Hepatocyte (in vitro differentiated cells): ENCODE results near the gene C1QL3.

Experiments used
- CTCF ChIP-seq: fragments of 200-600 bp; sonication (generic); IDR thresholded peaks from 2 replicates; pipeline ENCODE4 v1.5.1; 2016; ENCODE audit warnings: antibody characterized with exemption, mild to moderate bottlenecking; ENCODE audit not compliant: poor library complexity
- EZH2 ChIP-seq: fragments of 200-600 bp; sonication (generic); IDR thresholded peaks from 2 replicates; pipeline ENCODE4 v1.6.1; 2016; ENCODE audit warnings: antibody characterized with exemption, mild to moderate bottlenecking, borderline replicate concordance
- EZH2phosphoT487 ChIP-seq: fragments of 200-600 bp; sonication (generic); IDR thresholded peaks from one replicate; pipeline ENCODE4 v1.6.1; 2018; ENCODE audit warnings: antibody characterized with exemption, mild to moderate bottlenecking, low read depth, moderate library complexity; ENCODE audit not compliant: unreplicated experiment, severe bottlenecking

DNA sequence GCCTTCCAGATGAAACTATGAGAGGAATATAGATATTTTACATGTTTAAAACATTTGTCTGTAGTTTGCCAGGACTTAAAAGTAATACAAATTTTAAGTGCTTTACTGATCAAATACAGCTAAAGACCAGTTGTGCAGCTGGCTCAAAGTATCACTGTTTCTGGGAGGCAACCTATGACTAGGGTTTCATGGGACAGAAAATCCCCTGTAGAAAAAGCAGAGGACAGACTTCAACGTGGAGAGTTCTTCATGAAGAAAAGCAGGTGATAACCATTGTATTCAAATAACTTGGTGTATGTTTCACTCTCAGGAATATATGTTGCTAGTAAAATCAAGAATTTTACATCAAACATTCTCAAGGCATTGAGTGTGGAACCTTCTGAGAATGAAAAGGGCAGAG, 43.9 kb downstream of the C1QL3 start:
- TF ChIP-seq CTCF (no peak), EZH2 (no peak), EZH2phosphoT487 (no peak)
